HG03108 (cell line): ENCODE measurements around the gene MIAT.

ENCODE experiments used
- ATAC-seq: cut with Tn5 transposase; IDR thresholded peaks from one replicate; pipeline ENCODE4 v1.9.1; 2021; ENCODE audit warnings: moderate library complexity; ENCODE audit not compliant: unreplicated experiment

MIAT gene

GRCh38 chr22:26665813-26666231, 8.4 kb downstream of the MIAT start:
- ATAC-seq: no peak

- no peak for ATAC-seq
These were observed 9.8 kb downstream of the MIAT start for GRCh38 chr22:26667140-26667539.

GRCh38 chr22:26669060-26669481, 11.7 kb downstream of the MIAT start:
- ATAC-seq: no peak

GRCh38 chr22:26670459-26670858, 13.1 kb downstream of the MIAT start:
- ATAC-seq: no peak

GRCh38 chr22:26671317-26672059, 14.1 kb downstream of the MIAT start:
- ATAC-seq: peak; percentile 29

DNA sequence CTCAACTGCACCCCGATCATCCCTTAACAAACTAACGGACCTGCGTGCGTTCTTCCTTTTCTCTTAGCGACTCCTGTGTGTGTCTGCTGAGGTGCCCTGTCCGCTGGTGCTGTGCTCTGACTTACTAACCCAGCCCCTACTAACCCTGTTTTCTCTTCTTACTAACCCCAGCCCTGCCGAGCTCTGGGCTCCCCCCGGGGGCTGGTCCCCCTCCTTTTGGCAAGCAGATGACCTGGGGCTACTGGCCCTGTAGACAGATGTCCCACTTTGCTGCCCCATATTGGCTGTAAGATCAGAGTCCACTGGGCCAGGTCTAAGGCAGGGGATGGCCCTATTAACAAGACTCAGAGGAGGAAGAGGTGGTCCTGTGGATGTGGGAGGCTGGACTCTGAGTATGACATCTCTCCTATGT, 14.7 kb downstream of the MIAT start:
- peak; percentile 3 for ATAC-seq

GRCh38 chr22:26672590-26673468, 15.4 kb downstream of the MIAT start:
- ATAC-seq: peak; percentile 53

DNA sequence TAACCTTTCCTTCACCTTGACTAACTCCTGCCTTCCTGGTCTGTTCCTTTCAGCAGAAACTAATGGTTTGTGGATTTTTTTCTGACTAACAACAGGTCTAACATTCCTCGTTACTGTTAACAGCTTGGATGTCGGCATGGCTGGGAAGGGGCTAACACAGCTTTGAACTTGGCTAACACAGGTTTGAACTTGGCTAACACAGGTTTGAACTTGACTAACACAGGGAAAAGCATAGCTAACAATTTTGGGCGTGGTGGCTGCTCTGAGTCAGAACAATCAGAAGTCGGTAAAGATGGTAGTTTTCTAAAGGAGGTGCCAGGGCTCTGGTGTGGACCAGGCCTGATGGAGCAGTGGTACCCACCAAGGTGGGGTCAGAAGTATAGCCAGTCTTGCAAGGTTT, 16.1 kb downstream of the MIAT start:
- no peak for ATAC-seq

DNA sequence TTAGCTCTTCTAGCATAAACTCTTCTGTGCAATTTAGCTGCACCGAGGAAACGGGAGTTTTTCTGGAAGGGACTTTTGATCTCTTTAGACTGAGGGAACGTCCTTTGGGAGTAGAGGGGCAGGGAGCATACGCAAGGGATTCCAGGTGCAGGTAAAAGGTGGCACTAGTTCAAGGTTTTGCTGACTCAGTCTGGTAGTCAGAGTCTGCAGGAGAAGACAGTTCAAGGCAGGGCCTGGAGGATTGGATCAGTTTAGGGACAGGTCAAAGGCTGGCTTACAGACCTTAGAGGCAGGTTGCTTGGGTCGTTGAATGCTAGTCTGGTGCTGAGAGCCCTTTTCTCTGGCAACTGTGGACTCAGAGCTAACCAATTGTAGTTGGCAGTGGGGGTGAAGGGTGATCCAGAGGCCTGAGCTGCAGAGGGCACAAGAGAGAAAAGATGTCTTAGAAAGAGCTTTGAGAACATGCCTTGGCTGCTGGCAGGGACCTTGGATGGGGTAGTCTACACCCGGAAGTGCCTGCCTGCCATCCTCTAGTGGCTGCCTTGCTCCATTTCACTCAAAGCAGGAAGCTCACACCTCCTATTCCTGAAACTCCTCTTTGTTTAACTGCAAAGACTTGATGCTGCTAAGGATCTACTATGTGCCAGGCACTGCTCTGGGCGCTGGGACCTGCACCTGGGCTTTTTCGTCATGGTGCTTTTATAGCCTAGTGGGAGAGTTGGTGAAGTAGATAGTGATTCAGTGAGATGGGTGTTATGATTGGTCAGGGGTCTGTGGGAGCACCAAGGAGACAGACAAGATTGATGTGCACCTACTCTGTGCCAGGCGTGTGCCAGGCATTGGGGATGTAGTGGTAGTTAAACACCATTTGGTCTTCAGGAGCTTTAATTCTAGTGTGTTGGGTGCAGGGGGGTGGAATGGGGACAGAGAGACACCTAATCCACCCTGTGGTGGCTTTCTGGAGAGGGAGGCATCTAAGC, 17.1 kb downstream of the MIAT start:
- no peak for ATAC-seq

DNA sequence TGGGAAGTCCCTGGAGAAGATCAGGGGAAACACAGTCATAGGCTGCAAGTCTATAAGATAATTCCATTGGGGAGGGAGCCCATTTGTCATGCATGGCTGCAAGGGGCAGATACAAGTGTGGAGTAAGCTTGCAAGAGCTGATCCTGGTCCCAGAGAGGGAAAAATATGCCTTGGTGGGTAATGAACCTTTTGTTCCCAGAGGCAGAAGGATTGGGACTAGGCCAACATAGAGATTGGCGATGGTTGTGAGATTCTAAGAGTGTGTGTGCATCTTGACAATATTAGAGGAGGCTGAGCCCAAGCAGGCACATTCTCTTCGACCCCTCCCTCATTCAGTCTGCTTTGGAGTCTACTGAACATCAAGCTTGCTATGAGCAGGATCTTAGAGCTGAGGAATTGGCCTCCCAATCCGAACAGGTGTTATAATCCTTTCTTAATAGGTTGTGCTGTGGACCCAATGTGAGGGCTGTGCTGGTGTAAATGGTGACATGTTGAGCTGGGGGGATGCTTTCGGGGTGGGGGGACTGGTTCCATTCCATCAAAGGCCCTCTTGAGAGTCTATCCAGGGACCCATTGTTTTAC, 18.4 kb downstream of the MIAT start:
- no peak for ATAC-seq

DNA sequence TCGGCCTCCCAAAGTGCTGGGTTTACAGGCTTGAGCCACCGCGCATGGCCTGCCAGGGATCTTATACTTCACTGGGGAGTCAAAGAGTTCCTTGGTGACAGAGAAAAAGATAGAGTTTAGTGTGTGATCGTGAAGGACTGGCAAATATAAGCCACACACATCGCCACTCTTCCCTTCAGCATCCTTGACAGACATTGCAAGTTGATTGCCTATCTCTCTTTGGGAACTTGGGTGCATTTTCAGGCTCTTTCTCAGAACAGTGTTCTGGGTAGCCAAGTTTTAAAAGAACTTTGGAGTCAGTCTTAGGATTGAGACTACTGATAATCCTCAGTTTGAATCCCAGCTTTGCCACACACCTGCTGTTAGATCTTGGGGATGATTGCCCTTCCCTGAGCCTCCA, 19.8 kb downstream of the MIAT start:
- no peak for ATAC-seq

DNA sequence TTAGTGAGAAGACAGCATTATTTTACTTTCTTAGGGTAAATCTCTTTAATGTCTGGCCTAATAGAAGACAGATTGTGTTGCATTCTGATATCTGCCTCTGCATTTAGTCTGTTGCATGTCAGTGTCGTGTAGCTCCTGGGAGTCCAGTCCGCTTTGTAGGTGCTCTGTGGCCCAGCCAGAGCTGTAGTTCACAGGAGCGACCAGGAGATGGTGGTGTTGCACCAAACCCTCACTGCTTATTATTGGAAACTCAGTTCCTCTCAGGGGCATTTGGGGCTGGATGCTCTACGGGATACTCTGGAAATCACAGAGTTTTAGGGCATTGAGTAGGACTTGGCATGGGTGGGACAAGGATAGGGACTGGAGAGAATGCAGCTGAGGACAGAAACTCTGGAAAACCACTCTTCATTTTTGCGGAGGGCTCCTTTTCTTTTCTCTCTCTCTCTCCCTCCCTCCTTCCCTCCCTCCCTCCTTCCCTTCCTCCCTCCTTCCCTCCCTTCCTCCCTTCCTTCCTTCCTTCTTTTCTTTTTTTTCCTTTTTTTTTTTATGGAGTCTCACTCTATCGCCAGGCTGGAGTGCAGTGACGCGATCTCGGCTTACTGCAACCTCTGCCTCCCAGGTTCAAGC, 21.7 kb downstream of the MIAT start:
- ATAC-seq: no peak

- no peak for ATAC-seq
These were observed 23.1 kb downstream of the MIAT start for GRCh38 chr22:26680485-26680884.

- ATAC-seq: no peak
These were observed 24.0 kb downstream of the MIAT start for GRCh38 chr22:26681395-26681821.

DNA sequence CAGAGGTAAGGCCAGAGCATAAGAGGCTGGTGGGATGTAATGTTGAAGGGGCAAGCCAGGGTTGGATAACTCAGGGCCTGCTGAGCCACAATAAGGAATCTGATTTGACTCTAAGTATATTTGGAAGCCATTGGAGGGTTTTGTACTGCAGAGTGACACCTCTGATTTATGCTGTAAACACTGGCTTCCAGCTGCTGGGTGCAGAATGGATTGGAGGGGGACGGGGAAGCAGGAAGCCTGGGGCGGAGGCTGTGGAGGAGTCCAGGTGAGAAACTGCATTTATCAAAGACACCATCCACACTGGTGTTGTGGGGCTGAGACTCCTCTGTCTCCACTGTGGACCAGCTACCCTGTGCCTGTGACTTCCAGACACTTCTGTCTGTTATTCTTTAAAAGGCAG, 26.8 kb downstream of the MIAT start:
- no peak for ATAC-seq

- ATAC-seq: no peak
These were observed 28.2 kb downstream of the MIAT start for GRCh38 chr22:26685601-26686000.

DNA sequence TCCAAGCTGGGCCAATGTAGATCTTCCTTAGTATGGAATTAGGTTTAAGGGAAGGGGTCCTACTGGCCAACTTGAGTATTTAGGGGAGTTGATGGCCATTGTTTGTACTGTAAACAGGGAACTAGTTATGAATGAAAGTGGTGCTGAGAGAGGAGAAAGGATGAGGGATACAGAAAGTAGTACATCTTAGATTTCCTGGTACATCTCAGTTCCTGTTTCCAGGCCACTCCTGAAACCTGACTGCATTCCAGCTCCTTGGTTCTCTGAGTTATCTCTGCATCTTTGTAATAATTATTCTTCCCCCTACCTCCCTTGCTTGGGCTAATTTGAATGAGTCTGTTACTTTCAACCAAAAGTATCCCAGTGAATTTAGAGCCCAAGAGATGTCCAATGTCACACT, 30.1 kb downstream of the MIAT start:
- no peak for ATAC-seq

DNA sequence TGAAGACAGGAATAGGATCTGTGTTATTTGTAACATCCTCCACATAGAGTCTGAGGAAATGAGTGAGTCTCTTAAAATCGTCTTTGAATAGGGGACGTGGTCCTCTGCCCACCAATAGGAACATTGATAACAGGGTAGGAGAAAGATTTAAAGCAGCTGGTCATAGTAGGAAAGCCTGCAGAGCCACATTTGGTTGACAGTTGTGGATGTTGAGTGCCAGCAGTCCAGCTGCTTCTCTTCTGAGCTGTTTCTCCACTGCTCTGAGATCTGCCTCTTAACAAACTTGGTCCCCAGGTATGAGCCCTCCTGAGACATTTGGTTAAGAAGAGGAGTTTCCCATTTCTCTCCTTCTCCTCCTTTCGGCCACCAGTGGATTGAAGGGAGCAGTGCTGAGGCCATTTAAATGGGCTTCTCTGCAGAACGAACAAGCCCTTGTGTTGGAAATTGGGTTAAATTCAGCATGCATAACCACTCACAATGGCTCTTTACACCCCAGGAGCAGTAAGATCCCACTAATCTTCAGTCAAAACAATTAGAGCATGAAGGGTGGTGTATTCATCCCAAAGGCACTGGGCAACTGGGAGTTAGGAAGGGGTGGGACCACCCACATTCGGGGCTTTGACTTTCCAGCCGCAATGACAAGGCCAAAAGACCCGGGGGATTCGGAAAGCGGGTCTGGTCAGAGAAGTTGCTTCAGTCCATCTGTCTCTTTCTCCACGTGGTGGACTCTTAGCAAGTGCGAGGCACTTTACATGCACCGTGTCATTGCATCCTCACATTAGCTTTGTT, 32.3 kb downstream of the MIAT start:
- no peak for ATAC-seq

- ATAC-seq: no peak
These were observed 33.4 kb downstream of the MIAT start for GRCh38 chr22:26690654-26691376.
